Gastrocnemius medialis (tissue), 4 donors: ENCODE data around the gene KRT79.

Source experiments
- POLR2A ChIP-seq, 2 donors: fragments of 450-650 bp; IDR thresholded peaks; one replicate each; pipeline ENCODE4 v1.6.1; 2017; ENCODE audit warnings: antibody characterized with exemption in 2 of 2, mild to moderate bottlenecking in 2 of 2, moderate library complexity in 2 of 2
- TF ChIP-seq, protein P1 (sequence below), 5 experiments: fragments of 450-650 bp in 3 of 5; fragments of 200-600 bp in 2 of 5; sonication (generic) in 2 of 5; IDR thresholded peaks in 4 of 5; conservative IDR thresholded peaks in 1 of 5; 1 replicate in 4 of 5; 2 replicates in 1 of 5; pipeline ENCODE4 v1.5.1; 2016 to 2019; ENCODE audit warnings: antibody characterized with exemption in 5 of 5, mild to moderate bottlenecking in 3 of 5, moderate library complexity in 3 of 5

- TF ChIP-seq POLR2A (IDR thresholded peaks at IDR 0.05): no peak
- TF ChIP-seq, protein P1, sequence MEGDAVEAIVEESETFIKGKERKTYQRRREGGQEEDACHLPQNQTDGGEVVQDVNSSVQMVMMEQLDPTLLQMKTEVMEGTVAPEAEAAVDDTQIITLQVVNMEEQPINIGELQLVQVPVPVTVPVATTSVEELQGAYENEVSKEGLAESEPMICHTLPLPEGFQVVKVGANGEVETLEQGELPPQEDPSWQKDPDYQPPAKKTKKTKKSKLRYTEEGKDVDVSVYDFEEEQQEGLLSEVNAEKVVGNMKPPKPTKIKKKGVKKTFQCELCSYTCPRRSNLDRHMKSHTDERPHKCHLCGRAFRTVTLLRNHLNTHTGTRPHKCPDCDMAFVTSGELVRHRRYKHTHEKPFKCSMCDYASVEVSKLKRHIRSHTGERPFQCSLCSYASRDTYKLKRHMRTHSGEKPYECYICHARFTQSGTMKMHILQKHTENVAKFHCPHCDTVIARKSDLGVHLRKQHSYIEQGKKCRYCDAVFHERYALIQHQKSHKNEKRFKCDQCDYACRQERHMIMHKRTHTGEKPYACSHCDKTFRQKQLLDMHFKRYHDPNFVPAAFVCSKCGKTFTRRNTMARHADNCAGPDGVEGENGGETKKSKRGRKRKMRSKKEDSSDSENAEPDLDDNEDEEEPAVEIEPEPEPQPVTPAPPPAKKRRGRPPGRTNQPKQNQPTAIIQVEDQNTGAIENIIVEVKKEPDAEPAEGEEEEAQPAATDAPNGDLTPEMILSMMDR (IDR thresholded peaks at IDR 0.05 in 4 of 5, conservative IDR thresholded peaks at IDR 0.05 in 1 of 5): no peak
Measured at GRCh38 chr12:52847335-52848102, 13.4 kb upstream of the KRT79 start.
